ENCODE measurements around the gene SMURF2. TPM values are rescaled to one million over a fixed set of nuclear protein-coding genes. Genes with fewer than 3 reads are reported as not detected.

The SMURF2 gene
- total RNA-seq, 3 donors from 2014 or later = 27.2 to 48.3 (median 28.6) TPM

DNA sequence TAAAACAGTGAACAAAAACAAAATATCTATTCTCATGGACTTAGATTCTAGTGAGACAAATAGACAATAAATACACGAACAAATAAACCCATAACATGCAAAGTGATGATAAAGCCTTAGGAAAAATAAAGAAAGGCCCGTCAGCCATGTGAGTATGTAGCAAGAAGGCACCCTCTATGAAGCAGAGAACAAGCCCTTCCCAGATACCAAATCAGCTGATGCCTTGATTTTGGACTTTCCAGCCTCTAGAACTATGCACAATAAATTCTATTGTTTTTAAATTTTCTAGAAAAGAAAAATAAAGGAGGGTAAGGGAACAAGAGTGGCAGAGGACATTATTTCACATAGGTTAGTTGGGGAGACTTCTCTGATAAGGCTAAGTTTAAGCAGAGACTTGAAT, 40.7 kb upstream of the SMURF2 start:
- intact Hi-C loops (cut with DNase I; ENCODE audit: low total_unique reads) = no loop called here
- no peak for TF ChIP-seq CTCF (IDR thresholded peaks at IDR 0.05)
- no peak for TF ChIP-seq POLR2AphosphoS5 (IDR thresholded peaks at IDR 0.05)
- TF ChIP-seq POLR2A (IDR thresholded peaks at IDR 0.05) = no peak
- Histone ChIP-seq H3K9me3 (no peaks in the 10 kb centered on the region), H3K4me1 (peaks cover 0 to 4% of the 10 kb centered on the region in 2 donors), H3K27ac (no peak overlapping the region), H3K4me3 (no peak overlapping the region), H3K27me3 (no peaks in the 10 kb centered on the region), H3K36me3 (no peaks in the 10 kb centered on the region)
- no peak for DNase-seq (ENCODE audit: low spot score in 2 of 2)

DNA sequence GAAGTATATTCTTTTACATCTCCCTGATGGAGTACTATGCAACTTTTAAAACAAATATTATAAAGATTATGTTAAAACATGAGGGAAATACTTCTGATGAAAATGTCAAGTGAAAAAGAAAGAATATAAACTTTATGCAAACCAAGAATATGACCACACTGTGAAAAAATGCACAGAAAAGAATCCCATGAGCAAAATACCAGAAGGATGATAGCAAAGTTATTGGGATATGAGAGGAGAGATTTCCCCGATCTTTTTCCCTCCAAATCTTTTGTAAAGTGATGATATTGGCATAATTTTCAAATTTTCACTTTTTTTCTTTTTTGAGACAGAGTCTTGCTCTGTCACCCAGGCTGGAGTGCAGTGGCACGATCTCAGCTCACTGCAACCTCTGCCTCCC, 36.6 kb upstream of the SMURF2 start:
- no peak overlapping the region for H3K4me3 ChIP-seq
- no peak for DNase-seq (ENCODE audit: low spot score in 2 of 2)
- H3K9me3 ChIP-seq = no peaks in the 10 kb centered on the region
- H3K27ac ChIP-seq = no peak overlapping the region
- H3K36me3 ChIP-seq = no peaks in the 10 kb centered on the region
- TF ChIP-seq POLR2A (IDR thresholded peaks at IDR 0.05) = no peak
- no peak for TF ChIP-seq CTCF (IDR thresholded peaks at IDR 0.05)
- no peak for TF ChIP-seq POLR2AphosphoS5 (IDR thresholded peaks at IDR 0.05)
- no peaks in the 10 kb centered on the region for H3K27me3 ChIP-seq
- intact Hi-C loops (cut with DNase I; ENCODE audit: low total_unique reads) = loop anchor here (5.0 kb wide), 1 partner anchor 781 kb away; the partner anchor contains the start of gene GH1
- H3K4me1 ChIP-seq = no peaks in the 10 kb centered on the region

DNA sequence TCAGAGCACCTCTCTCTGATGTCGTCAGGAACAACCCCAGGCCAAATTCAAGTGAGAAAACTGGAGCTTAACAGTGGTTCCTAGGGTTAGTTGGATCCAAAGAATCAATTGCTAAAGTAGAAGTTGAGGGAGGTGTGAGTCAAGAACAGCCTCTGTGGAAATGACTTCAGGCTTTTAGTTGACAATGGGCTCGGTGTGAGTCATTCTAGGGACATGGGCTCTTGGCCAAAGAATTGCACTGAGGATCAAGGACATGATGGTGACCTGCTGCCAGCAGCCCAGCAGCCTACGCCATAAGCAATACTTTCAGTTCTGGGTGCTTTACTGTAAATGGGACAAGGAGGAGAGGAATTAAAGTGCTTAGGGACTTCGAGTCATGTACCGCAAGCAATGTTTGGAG, 32.1 kb upstream of the SMURF2 start:
- no peaks in the 10 kb centered on the region for H3K9me3 ChIP-seq
- H3K36me3 ChIP-seq = no peaks in the 10 kb centered on the region
- no peak overlapping the region for H3K4me3 ChIP-seq
- peak overlapping the region; percentile 22 to 77 for H3K27ac ChIP-seq
- DNase-seq (ENCODE audit: low spot score in 2 of 2) = peak; percentile 71 to 89
- intact Hi-C loops (cut with DNase I; ENCODE audit: low total_unique reads) = no loop called here
- no peaks in the 10 kb centered on the region for H3K4me1 ChIP-seq
- TF ChIP-seq CTCF (IDR thresholded peaks at IDR 0.05) (no peak), POLR2A (IDR thresholded peaks at IDR 0.05) (no peak), POLR2AphosphoS5 (IDR thresholded peaks at IDR 0.05) (peak; percentile 24 to 31 (median 28))
- H3K27me3 ChIP-seq = no peaks in the 10 kb centered on the region

DNA sequence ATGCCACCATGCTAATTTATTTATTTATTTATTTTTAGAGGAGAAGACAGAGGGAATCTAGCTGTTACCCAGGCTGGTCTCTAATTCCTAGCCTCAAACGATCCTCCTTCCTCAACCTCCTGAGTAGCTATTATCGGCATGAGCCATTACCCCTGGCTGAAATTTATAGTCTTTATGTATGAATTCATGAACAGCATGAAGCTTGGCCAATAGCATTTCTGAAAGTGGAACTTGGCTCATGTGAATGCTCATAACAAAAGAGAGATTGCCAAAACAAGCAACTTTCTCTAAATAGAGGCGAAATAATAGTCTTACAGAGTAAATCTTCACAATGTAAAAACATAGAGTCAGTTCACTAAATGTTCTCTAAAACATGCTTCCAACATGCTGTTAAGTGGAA, 30.1 kb upstream of the SMURF2 start:
- intact Hi-C loops (cut with DNase I; ENCODE audit: low total_unique reads) = no loop called here
- H3K4me1 ChIP-seq = no peaks in the 10 kb centered on the region
- H3K36me3 ChIP-seq = no peaks in the 10 kb centered on the region
- H3K27ac ChIP-seq = no peak overlapping the region
- no peak overlapping the region for H3K4me3 ChIP-seq
- DNase-seq (ENCODE audit: low spot score in 2 of 2) = no peak
- no peaks in the 10 kb centered on the region for H3K27me3 ChIP-seq
- no peaks in the 10 kb centered on the region for H3K9me3 ChIP-seq
- no peak for TF ChIP-seq POLR2AphosphoS5 (IDR thresholded peaks at IDR 0.05)
- no peak for TF ChIP-seq POLR2A (IDR thresholded peaks at IDR 0.05)
- no peak for TF ChIP-seq CTCF (IDR thresholded peaks at IDR 0.05)

GRCh38 chr17:64689106-64689505, 27.0 kb upstream of the SMURF2 start:
- DNase-seq (ENCODE audit: low spot score in 2 of 2) = no peak
- Histone ChIP-seq H3K27ac (no peak overlapping the region), H3K36me3 (no peaks in the 10 kb centered on the region), H3K27me3 (no peaks in the 10 kb centered on the region), H3K9me3 (no peaks in the 10 kb centered on the region), H3K4me3 (no peak overlapping the region), H3K4me1 (no peaks in the 10 kb centered on the region)
- TF ChIP-seq POLR2A (IDR thresholded peaks at IDR 0.05) (no peak), CTCF (IDR thresholded peaks at IDR 0.05) (no peak)
- intact Hi-C loops (cut with DNase I; ENCODE audit: low total_unique reads) = no loop called here

Data from breast epithelium (tissue), 4 donors.